AG04450 (cell line): ENCODE measurements around the gene GRB7. TPM values are rescaled to one million over a fixed set of nuclear protein-coding genes. Genes with fewer than 3 reads are reported as not detected.

Experiments used
- CTCF ChIA-PET: fragments of 300-600, 350-600 bp; formaldehyde crosslinking; extraction: SDS; loops from one replicate; lab custom pipeline; 2022; ENCODE audit warnings: antibody characterized with exemption, inconsistent platforms; lab: Charles Lee
- POLR2A ChIA-PET: fragments of 350-600 bp; formaldehyde crosslinking; extraction: SDS; loops from one replicate; lab custom pipeline; 2021; ENCODE audit warnings: antibody characterized with exemption, inconsistent platforms; lab: Yijun Ruan, JAX
- DNase-seq: peaks from one replicate; pipeline ENCODE4 v3.0.0-alpha.2; 2011; ENCODE audit warnings: low read depth, low spot score
- H3K27ac ChIP-seq: one replicate; pipeline ENCODE4 v1.5.1; 2012; ENCODE audit warnings: low read depth, low read length, control low read depth
- H3K27me3 ChIP-seq: one replicate; pipeline ENCODE4 v1.6.0; 2012; ENCODE audit warnings: low read length; ENCODE audit not compliant: control insufficient read depth, insufficient read depth
- H3K4me3 ChIP-seq: 2 replicates; pipeline ENCODE4 v1.5.1; 2011; ENCODE audit warnings: mild to moderate bottlenecking, low read depth, low read length, control low read depth
- H3K9me3 ChIP-seq: 2 replicates; pipeline ENCODE4 v1.5.1; 2012; ENCODE audit warnings: low read length; ENCODE audit not compliant: control insufficient read depth, insufficient read depth
- polyA plus RNA-seq: library from polyadenylated mRNA; depleted of rRNA; stranded (reverse); fragments of >200 nt; gene quantifications from 2 replicates; pipeline ENCODE4 v1.2.3, GENCODE V29; 2011
- TF ChIP-seq, protein P1 (sequence below): IDR thresholded peaks from 2 replicates; pipeline ENCODE4 v1.5.1; 2011; ENCODE audit warnings: low read depth, low read length, control low read depth, inconsistent platforms

Gene GRB7
- polyA plus RNA-seq, 1 experiment: 0.05 TPM

DNA sequence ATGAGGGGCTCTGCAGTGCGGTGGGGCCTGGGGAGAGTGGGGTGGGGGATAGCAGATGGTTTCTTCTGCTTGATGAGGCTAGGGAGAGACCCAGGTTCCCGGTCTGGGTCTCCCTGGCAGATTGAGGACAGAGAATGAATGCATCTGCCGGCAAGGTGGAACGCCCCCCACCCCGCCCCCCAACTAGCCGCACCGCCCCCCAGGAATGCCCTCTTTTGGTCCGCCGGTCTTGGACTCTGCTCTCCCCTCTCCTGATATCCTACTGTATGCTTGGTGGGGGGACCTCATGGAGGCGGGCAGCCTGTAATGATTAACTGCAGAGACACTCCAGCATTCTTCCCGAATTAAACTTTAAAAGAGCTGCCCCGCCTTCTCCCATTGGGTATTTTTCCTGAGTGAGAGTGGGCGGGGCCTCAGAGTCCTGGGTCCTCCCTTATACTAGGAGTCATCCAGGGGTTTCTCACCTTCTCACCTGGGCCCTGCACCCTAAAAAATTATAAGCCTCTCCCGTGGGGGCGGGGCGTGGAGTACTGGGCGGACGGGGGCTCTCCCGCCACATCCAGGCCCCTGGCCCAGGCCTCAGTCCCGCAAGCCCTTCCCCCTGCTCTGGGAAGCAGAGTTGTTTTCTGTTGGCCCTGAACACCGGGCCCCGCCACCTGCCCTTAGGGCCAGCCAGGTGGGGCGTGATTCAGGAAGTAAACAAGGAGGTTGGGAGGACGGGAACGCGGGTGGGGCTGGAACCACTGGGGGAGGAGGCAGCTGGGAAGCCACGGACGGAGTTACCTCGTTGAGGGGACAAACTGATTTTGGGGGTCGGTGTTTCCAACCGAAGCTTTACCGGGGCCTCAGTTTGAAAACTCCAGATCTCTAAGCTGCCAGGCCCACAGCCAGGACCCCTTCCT, 1.5 kb downstream of the GRB7 start:
- POLR2A ChIA-PET: no interaction called here
- DNase-seq: no peak
- CTCF ChIA-PET: interaction anchor here (0.6 kb wide), 1 partner anchor 9 kb away, joined by 10 read pairs; the partner anchor contains the start of gene MIEN1
- Histone ChIP-seq H3K9me3 (no peaks in the 10 kb centered on the region; the same call in 1 of the 2 replicates), H3K27ac (peak overlapping the region; percentile 11), H3K27me3 (peaks cover 31% of the 10 kb centered on the region), H3K4me3 (no peak overlapping the region)
- TF ChIP-seq, protein P1, sequence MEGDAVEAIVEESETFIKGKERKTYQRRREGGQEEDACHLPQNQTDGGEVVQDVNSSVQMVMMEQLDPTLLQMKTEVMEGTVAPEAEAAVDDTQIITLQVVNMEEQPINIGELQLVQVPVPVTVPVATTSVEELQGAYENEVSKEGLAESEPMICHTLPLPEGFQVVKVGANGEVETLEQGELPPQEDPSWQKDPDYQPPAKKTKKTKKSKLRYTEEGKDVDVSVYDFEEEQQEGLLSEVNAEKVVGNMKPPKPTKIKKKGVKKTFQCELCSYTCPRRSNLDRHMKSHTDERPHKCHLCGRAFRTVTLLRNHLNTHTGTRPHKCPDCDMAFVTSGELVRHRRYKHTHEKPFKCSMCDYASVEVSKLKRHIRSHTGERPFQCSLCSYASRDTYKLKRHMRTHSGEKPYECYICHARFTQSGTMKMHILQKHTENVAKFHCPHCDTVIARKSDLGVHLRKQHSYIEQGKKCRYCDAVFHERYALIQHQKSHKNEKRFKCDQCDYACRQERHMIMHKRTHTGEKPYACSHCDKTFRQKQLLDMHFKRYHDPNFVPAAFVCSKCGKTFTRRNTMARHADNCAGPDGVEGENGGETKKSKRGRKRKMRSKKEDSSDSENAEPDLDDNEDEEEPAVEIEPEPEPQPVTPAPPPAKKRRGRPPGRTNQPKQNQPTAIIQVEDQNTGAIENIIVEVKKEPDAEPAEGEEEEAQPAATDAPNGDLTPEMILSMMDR: no peak

DNA sequence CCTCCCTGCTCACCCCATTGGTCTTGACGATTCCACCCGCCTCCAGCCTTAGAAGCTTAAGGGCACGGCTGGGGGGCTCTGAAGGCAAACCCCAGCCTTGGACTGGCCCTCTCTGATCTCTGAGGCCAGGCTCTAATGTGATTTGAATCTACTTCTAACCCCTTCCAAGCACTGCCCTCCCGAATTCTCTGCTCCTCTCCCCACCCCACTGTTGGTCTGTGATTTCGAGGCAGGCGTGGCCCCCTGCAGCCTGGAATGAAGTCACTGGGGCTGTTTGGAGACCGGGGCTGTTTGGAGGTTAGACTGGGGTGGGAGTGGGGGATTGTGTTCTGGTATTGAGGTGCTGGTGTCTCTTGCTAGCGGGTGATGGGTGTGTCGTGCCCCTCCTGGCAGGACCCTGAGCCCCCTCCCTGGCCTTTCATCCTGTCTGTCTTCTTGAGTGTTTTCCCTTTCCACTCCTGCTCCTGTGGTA, 2.2 kb downstream of the GRB7 start:
- H3K27me3 ChIP-seq: peaks cover 35% of the 10 kb centered on the region
- no peaks in the 10 kb centered on the region; the same call in 1 of the 2 replicates for H3K9me3 ChIP-seq
- ChIA-PET CTCF (no interaction called here), POLR2A (no interaction called here)
- TF ChIP-seq, protein P1: 0 out of 2 replicates have a peak, but pooled peaks have one; percentile 4
- no peak overlapping the region for H3K4me3 ChIP-seq
- DNase-seq: no peak
- H3K27ac ChIP-seq: no peak overlapping the region

DNA sequence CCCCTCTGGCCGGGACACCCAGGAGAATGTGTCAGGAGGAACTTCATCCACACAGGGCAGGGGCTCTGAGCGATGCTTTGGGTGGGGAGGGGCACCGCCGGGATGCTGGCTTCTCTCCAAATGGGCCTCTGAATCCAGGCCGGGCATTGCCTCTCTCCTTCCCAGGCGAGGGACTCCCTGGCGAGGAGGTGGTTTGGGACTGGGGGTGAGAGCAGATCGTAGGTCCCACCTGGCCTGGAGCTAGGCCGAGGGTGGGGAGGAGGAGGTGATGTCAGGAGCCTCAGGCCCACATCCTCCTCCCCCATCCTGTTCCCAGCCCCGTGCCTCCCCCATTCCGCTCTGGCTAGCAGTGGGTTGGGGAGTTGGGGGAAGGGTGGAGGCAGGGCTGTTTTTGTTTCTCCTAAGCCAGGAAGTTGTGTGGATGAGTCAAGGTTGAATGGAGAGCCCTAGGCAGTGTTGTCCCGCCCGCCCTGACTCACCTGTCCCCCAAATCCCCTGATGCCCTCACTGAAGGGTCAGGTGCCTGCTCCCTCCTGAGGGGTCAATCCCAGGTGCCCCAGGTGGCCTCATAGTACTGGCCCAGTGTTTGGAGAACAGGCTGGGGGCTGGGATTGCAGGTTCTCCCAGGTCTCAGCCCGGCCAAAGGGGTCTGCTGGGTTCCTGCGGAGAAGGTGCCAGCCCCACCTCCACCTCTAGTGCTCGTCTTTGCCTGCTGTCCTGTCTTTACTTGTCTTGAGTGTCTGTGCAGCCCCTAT, 2.8 kb downstream of the GRB7 start:
- no peaks in the 10 kb centered on the region; the same call in 1 of the 2 replicates for H3K9me3 ChIP-seq
- H3K27ac ChIP-seq: no peak overlapping the region
- H3K27me3 ChIP-seq: peaks cover 37% of the 10 kb centered on the region
- ChIA-PET POLR2A (no interaction called here), CTCF (no interaction called here)
- no peak overlapping the region for H3K4me3 ChIP-seq
- TF ChIP-seq, protein P1: no peak
- DNase-seq: no peak

DNA sequence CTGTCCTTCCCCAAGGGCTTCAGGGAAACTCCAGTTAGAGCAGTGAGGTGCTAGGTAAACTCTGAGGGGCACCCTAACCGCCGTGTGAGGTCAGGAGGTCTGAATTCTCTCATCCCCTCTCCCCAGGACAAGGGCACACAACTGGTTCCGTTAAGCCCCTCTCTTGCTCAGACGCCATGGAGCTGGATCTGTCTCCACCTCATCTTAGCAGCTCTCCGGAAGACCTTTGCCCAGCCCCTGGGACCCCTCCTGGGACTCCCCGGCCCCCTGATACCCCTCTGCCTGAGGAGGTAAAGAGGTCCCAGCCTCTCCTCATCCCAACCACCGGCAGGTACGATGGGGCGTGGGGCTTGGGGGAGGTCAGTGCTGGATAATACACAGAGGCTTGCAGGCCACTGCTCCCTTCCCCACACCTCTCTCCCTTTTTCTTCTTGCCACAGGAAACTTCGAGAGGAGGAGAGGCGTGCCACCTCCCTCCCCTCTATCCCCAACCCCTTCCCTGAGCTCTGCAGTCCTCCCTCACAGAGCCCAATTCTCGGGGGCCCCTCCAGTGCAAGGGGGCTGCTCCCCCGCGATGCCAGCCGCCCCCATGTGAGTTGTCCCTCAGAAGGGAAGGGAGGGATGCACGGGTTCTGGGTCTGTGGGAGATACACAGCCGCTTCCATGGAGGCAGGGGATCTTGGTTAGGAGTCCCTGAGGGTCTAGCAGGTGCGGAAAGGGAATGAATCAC, 4.6 kb downstream of the GRB7 start:
- CTCF ChIA-PET: interaction anchor here (0.6 to 1.1 kb wide), 2 partner anchors 11 to 119 kb away, joined by 3 read pairs; no protein-coding TSS in a partner anchor
- no peak overlapping the region for H3K27ac ChIP-seq
- DNase-seq: no peak
- H3K4me3 ChIP-seq: no peak overlapping the region
- H3K27me3 ChIP-seq: peaks cover 31% of the 10 kb centered on the region
- POLR2A ChIA-PET: no interaction called here
- H3K9me3 ChIP-seq: no peaks in the 10 kb centered on the region; the same call in 1 of the 2 replicates
- TF ChIP-seq, protein P1: no peak
